ENCODE results near the gene PTDSS2.
"Not testable (repeated sequence)": the region's sequence is repeated elsewhere in the genome, so short reads cannot be mapped to it uniquely, and the experiment has no call there.

Gene PTDSS2

GRCh38 chr11:420054-420910 is 29.8 kb upstream of the PTDSS2 start:
- DNase-seq (ENCODE audit: low read depth), result no peak
- H3K4me3 ChIP-seq (ENCODE audit: low read depth, low read length), result no peak overlapping the region
- TF ChIP-seq, protein P1, sequence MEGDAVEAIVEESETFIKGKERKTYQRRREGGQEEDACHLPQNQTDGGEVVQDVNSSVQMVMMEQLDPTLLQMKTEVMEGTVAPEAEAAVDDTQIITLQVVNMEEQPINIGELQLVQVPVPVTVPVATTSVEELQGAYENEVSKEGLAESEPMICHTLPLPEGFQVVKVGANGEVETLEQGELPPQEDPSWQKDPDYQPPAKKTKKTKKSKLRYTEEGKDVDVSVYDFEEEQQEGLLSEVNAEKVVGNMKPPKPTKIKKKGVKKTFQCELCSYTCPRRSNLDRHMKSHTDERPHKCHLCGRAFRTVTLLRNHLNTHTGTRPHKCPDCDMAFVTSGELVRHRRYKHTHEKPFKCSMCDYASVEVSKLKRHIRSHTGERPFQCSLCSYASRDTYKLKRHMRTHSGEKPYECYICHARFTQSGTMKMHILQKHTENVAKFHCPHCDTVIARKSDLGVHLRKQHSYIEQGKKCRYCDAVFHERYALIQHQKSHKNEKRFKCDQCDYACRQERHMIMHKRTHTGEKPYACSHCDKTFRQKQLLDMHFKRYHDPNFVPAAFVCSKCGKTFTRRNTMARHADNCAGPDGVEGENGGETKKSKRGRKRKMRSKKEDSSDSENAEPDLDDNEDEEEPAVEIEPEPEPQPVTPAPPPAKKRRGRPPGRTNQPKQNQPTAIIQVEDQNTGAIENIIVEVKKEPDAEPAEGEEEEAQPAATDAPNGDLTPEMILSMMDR (conservative IDR thresholded peaks at IDR 0.05; ENCODE audit: low read depth, low read length), result no peak

DNA sequence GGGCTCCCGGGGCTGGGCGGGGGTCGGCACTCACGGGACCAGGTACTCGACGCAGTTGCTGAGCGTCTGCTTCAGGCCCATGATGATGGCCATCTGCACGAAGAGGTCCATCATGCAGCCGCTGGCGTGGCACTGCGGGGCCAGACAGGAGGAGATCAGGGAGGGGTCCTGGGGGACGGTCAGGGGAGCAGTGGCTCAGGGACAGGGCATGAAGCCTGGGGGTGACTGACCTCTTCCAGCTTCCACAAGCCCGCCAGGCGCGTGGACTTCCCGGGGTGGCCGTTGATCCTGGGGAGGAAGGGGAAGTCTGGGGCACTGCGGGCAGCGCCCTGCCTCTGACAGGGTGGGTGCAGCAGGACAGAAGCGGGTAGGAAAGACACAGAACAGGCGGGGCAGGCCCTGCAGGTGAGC is 29.2 kb upstream of the PTDSS2 start:
- TF ChIP-seq, protein P1 (conservative IDR thresholded peaks at IDR 0.05; ENCODE audit: low read depth, low read length), result no peak
- no peak for DNase-seq (ENCODE audit: low read depth)
- H3K4me3 ChIP-seq (ENCODE audit: low read depth, low read length), result no peak overlapping the region

- no peak overlapping the region for H3K4me3 ChIP-seq (ENCODE audit: low read depth, low read length)
- TF ChIP-seq, protein P1 (conservative IDR thresholded peaks at IDR 0.05; ENCODE audit: low read depth, low read length), result no peak
- no peak for DNase-seq (ENCODE audit: low read depth)
Measured at GRCh38 chr11:422249-422656, 27.8 kb upstream of the PTDSS2 start.

DNA sequence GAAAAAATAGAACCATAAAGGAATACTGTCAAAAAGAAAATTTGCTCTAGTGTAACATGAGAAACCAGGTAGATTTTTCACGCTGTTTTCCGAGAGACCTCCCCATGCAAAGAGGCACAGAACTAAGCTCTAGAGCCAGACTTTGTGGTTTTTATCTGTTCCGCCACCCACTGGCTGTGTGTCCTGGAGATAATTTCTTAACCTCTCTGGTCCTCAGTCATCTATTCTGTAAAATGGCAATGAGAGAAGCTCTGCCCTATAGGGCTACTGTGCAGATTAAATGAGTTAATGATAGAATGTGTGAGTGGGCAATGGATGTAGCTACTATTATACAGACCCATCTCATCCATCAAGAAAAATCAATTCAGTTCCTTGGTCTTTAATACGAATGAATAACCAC is 25.8 kb upstream of the PTDSS2 start:
- TF ChIP-seq, protein P1 (conservative IDR thresholded peaks at IDR 0.05; ENCODE audit: low read depth, low read length), result no peak
- no peak for DNase-seq (ENCODE audit: low read depth)
- H3K4me3 ChIP-seq (ENCODE audit: low read depth, low read length), result no peak overlapping the region

GRCh38 chr11:424766-425165 is 25.3 kb upstream of the PTDSS2 start:
- H3K4me3 ChIP-seq (ENCODE audit: low read depth, low read length); DNase-seq (ENCODE audit: low read depth): not testable (repeated sequence)

GRCh38 chr11:425301-425700 is 24.8 kb upstream of the PTDSS2 start:
- no peak overlapping the region for H3K4me3 ChIP-seq (ENCODE audit: low read depth, low read length)
- no peak for DNase-seq (ENCODE audit: low read depth)
- TF ChIP-seq, protein P1 (conservative IDR thresholded peaks at IDR 0.05; ENCODE audit: low read depth, low read length), result no peak

- TF ChIP-seq, protein P1 (conservative IDR thresholded peaks at IDR 0.05; ENCODE audit: low read depth, low read length), result no peak
- H3K4me3 ChIP-seq (ENCODE audit: low read depth, low read length), result no peak overlapping the region
- no peak for DNase-seq (ENCODE audit: low read depth)
Measured at GRCh38 chr11:426851-427250, 23.2 kb upstream of the PTDSS2 start.

Data from choroid plexus epithelial cell (primary cell).